GM12892 (cell line): ENCODE data around the gene ALKBH4.

Experiments
- POLR2A ChIP-seq: IDR thresholded peaks from 2 replicates; pipeline ENCODE4 v1.6.1; 2011; ENCODE audit warnings: low read depth, low read length, control low read depth
- POLR2AphosphoS5 ChIP-seq: IDR thresholded peaks from 2 replicates; pipeline ENCODE4 v1.6.1; 2011; ENCODE audit warnings: low read depth, low read length, control low read depth
- TAF1 ChIP-seq: IDR thresholded peaks from 2 replicates; pipeline ENCODE4 v1.6.1; 2011; ENCODE audit warnings: low read depth, mild to moderate bottlenecking, control low read depth, low read length, borderline replicate concordance

- TF ChIP-seq TAF1 (no peak), POLR2AphosphoS5 (no peak), POLR2A (no peak)
Measured at GRCh38 chr7:102455596-102455995, 9.1 kb downstream of the ALKBH4 start.
